Cardiac muscle cell (in vitro differentiated cells and primary cell): ENCODE measurements around the gene EMILIN1. TPM values are rescaled to one million over a fixed set of nuclear protein-coding genes. Genes with fewer than 3 reads are reported as not detected.
"Not testable (repeated sequence)": the region's sequence is repeated elsewhere in the genome, so short reads cannot be mapped to it uniquely, and the experiment has no call there.

Experiments
- DNase-seq, 2 donors: peaks; one replicate each; pipeline versions ENCODE4 v3.0.0 to v3.0.0-alpha.2; 2010 to 2017; ENCODE audit warnings: low read depth in 1 of 2, low spot score in 1 of 2
- H3K27ac ChIP-seq: fragments of 200-600 bp; sonication (generic); 2 replicates; pipeline ENCODE4 v1.5.1; 2016
- H3K27me3 ChIP-seq: fragments of 200-600 bp; sonication (generic); 2 replicates; pipeline ENCODE4 v1.6.0; 2016; ENCODE audit warnings: control low read depth
- H3K36me3 ChIP-seq: fragments of 200-600 bp; sonication (generic); 2 replicates; pipeline ENCODE4 v1.5.1; 2016; ENCODE audit warnings: control low read depth
- H3K4me1 ChIP-seq: fragments of 200-600 bp; sonication (generic); 2 replicates; pipeline ENCODE4 v1.8.1; 2017; ENCODE audit warnings: low read depth, mild to moderate bottlenecking, mixed run types
- H3K4me3 ChIP-seq: fragments of 200-600 bp; sonication (generic); 2 replicates; pipeline ENCODE4 v1.5.1; 2016; ENCODE audit warnings: mild to moderate bottlenecking
- H3K9me3 ChIP-seq: fragments of 200-600 bp; sonication (generic); 2 replicates; pipeline ENCODE4 v1.5.1; 2017; ENCODE audit warnings: low read depth, mild to moderate bottlenecking, control low read depth
- CTCF ChIP-seq: IDR thresholded peaks from 2 replicates; pipeline ENCODE4 v1.5.1; 2012; ENCODE audit warnings: low read depth, mild to moderate bottlenecking, low read length
- polyA plus RNA-seq: library from polyadenylated mRNA; unstranded; fragments of >200 nt; fragmentation: Nextera tagmentation; extraction: Ambion mirVana; gene quantifications from 2 replicates; pipeline ENCODE4 v1.2.1, GENCODE V29; 2016
- total RNA-seq: library from RNA; depleted of rRNA; stranded (reverse); fragments of >200 nt; gene quantifications from 2 replicates; pipeline ENCODE4 v1.2.3, GENCODE V29; 2016

EMILIN1 gene
- total and polyA plus RNA-seq, 2 experiments from 2014 or later = 15.6 to 18.5 TPM

- DNase-seq = no peak
- H3K27me3 ChIP-seq = no peaks in the 10 kb centered on the region
- no peaks in the 10 kb centered on the region for H3K36me3 ChIP-seq
- H3K4me3 ChIP-seq = no peak overlapping the region
- H3K27ac ChIP-seq = no peak overlapping the region
- H3K4me1 ChIP-seq = no peaks in the 10 kb centered on the region
- H3K9me3 ChIP-seq = no peaks in the 10 kb centered on the region
- no peak for TF ChIP-seq CTCF
Observed at GRCh38 chr2:27102329-27102728, 23.9 kb downstream of the EMILIN1 start.

GRCh38 chr2:27105981-27106380 is 27.6 kb downstream of the EMILIN1 start:
- no peak for DNase-seq
- H3K27me3 ChIP-seq = no peaks in the 10 kb centered on the region
- no peak for TF ChIP-seq CTCF
- H3K9me3 ChIP-seq = no peaks in the 10 kb centered on the region
- no peaks in the 10 kb centered on the region for H3K36me3 ChIP-seq
- H3K4me1 ChIP-seq = no peaks in the 10 kb centered on the region
- H3K4me3 ChIP-seq = no peak overlapping the region
- H3K27ac ChIP-seq = no peak overlapping the region

- Histone ChIP-seq H3K27ac (no peak overlapping the region), H3K36me3 (no peaks in the 10 kb centered on the region), H3K9me3 (no peaks in the 10 kb centered on the region), H3K27me3 (no peaks in the 10 kb centered on the region), H3K4me1 (no peaks in the 10 kb centered on the region), H3K4me3 (no peak overlapping the region)
- no peak for DNase-seq
- no peak for TF ChIP-seq CTCF
Observed at GRCh38 chr2:27108221-27108620, 29.8 kb downstream of the EMILIN1 start.

GRCh38 chr2:27109083-27109482 is 30.7 kb downstream of the EMILIN1 start:
- Histone ChIP-seq H3K9me3 (no peaks in the 10 kb centered on the region), H3K4me3 (no peak overlapping the region), H3K27me3 (no peaks in the 10 kb centered on the region), H3K4me1 (no peaks in the 10 kb centered on the region), H3K27ac (no peak overlapping the region), H3K36me3 (no peaks in the 10 kb centered on the region)
- DNase-seq = no peak
- TF ChIP-seq CTCF = no peak

GRCh38 chr2:27110603-27111352 is 32.4 kb downstream of the EMILIN1 start:
- not testable (repeated sequence) for DNase-seq, H3K9me3 ChIP-seq, H3K27me3 ChIP-seq, H3K4me3 ChIP-seq, H3K4me1 ChIP-seq, H3K36me3 ChIP-seq, H3K27ac ChIP-seq

- H3K36me3 ChIP-seq, H3K9me3 ChIP-seq, H3K4me1 ChIP-seq, DNase-seq, H3K4me3 ChIP-seq, H3K27ac ChIP-seq: not testable (repeated sequence)
- H3K27me3 ChIP-seq = peaks cover 13% of the 10 kb centered on the region
Observed at GRCh38 chr2:27111392-27112078, 33.1 kb downstream of the EMILIN1 start.
